Measurements from ENCODE around the gene IPO13.

The IPO13 gene

DNA sequence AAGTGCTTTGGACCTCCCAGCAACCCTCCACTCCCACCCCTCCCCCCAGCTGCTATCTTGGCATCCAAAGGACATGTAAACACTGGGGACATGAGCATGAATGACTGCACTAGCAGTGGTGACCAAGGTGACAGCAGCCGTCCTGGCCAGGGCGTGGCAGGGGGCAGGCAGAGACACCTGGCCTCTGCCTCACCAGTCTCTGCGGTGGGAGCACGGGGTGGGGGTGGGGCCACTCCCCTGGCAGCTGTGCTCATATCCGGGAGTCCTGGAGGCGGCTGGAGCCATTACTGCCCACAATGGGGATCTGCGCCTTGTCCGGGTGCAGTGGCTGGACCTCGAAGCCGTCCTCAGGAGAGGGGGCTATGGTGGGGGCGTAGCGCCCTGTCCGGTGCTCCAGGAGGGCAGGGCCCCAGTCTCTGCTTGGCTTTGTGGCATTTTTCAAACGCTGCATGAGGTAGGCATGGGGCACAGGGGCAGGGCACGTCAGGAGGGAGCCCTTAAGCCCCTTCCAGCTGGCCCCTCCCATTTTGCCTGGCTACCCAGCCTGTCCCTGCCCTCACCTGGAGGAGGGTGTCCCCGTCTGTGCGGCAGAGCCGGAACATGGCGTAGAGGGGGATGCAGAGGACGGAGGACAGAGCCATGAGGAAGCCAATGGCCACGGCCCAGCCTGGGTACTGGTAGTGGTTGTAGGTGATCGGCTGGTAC lies 50.7 kb downstream of the IPO13 start:
- H3K36me3 ChIP-seq (replicated peaks; ENCODE audit: insufficient read depth, low read length): no peaks in the 10 kb centered on the region
- H3K27ac ChIP-seq (ENCODE audit: low read length): no peak overlapping the region
- no peaks in the 10 kb centered on the region for H3K9me2 ChIP-seq (replicated peaks; ENCODE audit: insufficient read depth, low read length)
- H3K4me2 ChIP-seq (ENCODE audit: low read depth, low read length): no peak overlapping the region
- no peaks in the 10 kb centered on the region for H3K27me3 ChIP-seq (replicated peaks; ENCODE audit: insufficient read depth, low read length)
- peaks cover 6% of the 10 kb centered on the region for H3F3A ChIP-seq (ENCODE audit: insufficient read depth, low read length)
- DNase-seq: no peak
- H3K4me3 ChIP-seq (ENCODE audit: low read length): no peak overlapping the region
- H4K20me1 ChIP-seq (ENCODE audit: insufficient read depth, low read length): no peaks in the 10 kb centered on the region
- no peak overlapping the region for H2AFZ ChIP-seq (ENCODE audit: low read length)
- TF ChIP-seq EZH2 (optimal IDR thresholded peaks at IDR 0.05; ENCODE audit: low read depth, low read length): no peak
- H3K9me3 ChIP-seq (replicated peaks; ENCODE audit: insufficient read depth, low read length): no peaks in the 10 kb centered on the region
- peaks cover 4% of the 10 kb centered on the region for H3K4me1 ChIP-seq (ENCODE audit: low read length)
- no peaks in the 10 kb centered on the region for H3K79me2 ChIP-seq (ENCODE audit: low read length)
- H3K9ac ChIP-seq (ENCODE audit: low read length): no peak overlapping the region

DNA sequence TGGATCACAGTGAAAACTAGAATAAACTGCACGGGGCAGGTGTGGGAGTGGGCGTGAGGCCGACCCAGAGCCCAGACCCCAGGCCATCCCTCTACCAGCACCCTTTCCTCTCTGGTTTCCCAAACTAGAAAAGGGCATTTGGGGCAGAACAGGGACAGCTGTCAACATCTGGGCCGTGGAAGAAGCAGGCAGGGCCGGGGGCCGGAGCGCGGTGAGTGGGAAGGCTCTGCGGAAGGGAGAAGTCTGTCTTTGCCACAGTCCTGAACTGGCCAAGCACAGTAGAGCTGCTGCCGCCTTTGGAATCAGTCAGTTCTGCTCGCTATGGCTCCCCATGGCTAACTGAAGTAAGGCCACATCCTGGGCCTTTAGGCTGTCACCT lies 51.2 kb downstream of the IPO13 start:
- peaks cover under 1% of the 10 kb centered on the region; the same call in 1 of the 2 replicates for H3F3A ChIP-seq (ENCODE audit: insufficient read depth, low read length)
- H3K4me2 ChIP-seq (ENCODE audit: low read depth, low read length): no peak overlapping the region
- no peak overlapping the region for H3K4me3 ChIP-seq (ENCODE audit: low read length)
- no peak overlapping the region for H2AFZ ChIP-seq (ENCODE audit: low read length)
- H4K20me1 ChIP-seq (ENCODE audit: insufficient read depth, low read length): no peaks in the 10 kb centered on the region
- H3K36me3 ChIP-seq (replicated peaks; ENCODE audit: insufficient read depth, low read length): no peaks in the 10 kb centered on the region
- H3K27me3 ChIP-seq (replicated peaks; ENCODE audit: insufficient read depth, low read length): no peaks in the 10 kb centered on the region
- no peaks in the 10 kb centered on the region for H3K9me2 ChIP-seq (replicated peaks; ENCODE audit: insufficient read depth, low read length)
- no peak for TF ChIP-seq EZH2 (optimal IDR thresholded peaks at IDR 0.05; ENCODE audit: low read depth, low read length)
- no peak for TF ChIP-seq EZH2phosphoT487 (IDR thresholded peaks at IDR 0.05; ENCODE audit: low read length)
- TF ChIP-seq, protein P1, sequence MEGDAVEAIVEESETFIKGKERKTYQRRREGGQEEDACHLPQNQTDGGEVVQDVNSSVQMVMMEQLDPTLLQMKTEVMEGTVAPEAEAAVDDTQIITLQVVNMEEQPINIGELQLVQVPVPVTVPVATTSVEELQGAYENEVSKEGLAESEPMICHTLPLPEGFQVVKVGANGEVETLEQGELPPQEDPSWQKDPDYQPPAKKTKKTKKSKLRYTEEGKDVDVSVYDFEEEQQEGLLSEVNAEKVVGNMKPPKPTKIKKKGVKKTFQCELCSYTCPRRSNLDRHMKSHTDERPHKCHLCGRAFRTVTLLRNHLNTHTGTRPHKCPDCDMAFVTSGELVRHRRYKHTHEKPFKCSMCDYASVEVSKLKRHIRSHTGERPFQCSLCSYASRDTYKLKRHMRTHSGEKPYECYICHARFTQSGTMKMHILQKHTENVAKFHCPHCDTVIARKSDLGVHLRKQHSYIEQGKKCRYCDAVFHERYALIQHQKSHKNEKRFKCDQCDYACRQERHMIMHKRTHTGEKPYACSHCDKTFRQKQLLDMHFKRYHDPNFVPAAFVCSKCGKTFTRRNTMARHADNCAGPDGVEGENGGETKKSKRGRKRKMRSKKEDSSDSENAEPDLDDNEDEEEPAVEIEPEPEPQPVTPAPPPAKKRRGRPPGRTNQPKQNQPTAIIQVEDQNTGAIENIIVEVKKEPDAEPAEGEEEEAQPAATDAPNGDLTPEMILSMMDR (IDR thresholded peaks at IDR 0.05; ENCODE audit: low read length): no peak
- H3K4me1 ChIP-seq (ENCODE audit: low read length): no peaks in the 10 kb centered on the region
- H3K27ac ChIP-seq (ENCODE audit: low read length): no peak overlapping the region
- no peak for DNase-seq
- H3K9me3 ChIP-seq (replicated peaks; ENCODE audit: insufficient read depth, low read length): no peaks in the 10 kb centered on the region
- H3K9ac ChIP-seq (ENCODE audit: low read length): no peak overlapping the region
- no peaks in the 10 kb centered on the region for H3K79me2 ChIP-seq (ENCODE audit: low read length)

DNA sequence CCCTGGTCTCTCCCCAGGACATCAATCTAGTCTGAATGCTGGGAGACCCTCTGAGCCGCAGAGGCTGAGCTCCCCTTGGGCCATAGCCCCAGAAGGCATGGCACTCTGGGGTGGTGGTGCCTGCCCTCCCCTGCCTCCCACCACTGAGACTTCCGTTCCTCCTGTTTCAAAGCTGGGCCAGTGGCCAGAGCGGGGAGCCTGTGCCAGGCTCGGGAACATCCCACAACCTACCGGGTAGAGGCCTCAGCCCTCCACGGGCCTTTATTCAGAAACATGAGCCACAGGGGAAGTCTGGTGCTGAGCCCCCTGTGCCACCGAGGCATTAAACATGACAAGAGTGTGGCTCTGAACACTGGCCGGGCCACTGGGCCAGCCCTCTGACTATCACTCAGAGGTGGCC lies 52.7 kb downstream of the IPO13 start:
- Histone ChIP-seq H3K4me3 (ENCODE audit: low read length) (no peak overlapping the region), H3K79me2 (ENCODE audit: low read length) (no peaks in the 10 kb centered on the region), H3F3A (ENCODE audit: insufficient read depth, low read length) (no peaks in the 10 kb centered on the region), H3K4me1 (ENCODE audit: low read length) (no peaks in the 10 kb centered on the region), H4K20me1 (ENCODE audit: insufficient read depth, low read length) (no peaks in the 10 kb centered on the region), H3K9me3 (replicated peaks; ENCODE audit: insufficient read depth, low read length) (no peaks in the 10 kb centered on the region), H3K9me2 (replicated peaks; ENCODE audit: insufficient read depth, low read length) (no peaks in the 10 kb centered on the region), H3K27me3 (replicated peaks; ENCODE audit: insufficient read depth, low read length) (no peaks in the 10 kb centered on the region), H2AFZ (ENCODE audit: low read length) (no peak overlapping the region), H3K36me3 (replicated peaks; ENCODE audit: insufficient read depth, low read length) (no peaks in the 10 kb centered on the region), H3K4me2 (ENCODE audit: low read depth, low read length) (no peak overlapping the region), H3K9ac (ENCODE audit: low read length) (no peak overlapping the region), H3K27ac (ENCODE audit: low read length) (no peak overlapping the region)
- TF ChIP-seq, protein P1 (IDR thresholded peaks at IDR 0.05; ENCODE audit: low read length): no peak
- TF ChIP-seq EZH2 (optimal IDR thresholded peaks at IDR 0.05; ENCODE audit: low read depth, low read length) (no peak), EZH2phosphoT487 (IDR thresholded peaks at IDR 0.05; ENCODE audit: low read length) (no peak)
- DNase-seq: no peak

DNA sequence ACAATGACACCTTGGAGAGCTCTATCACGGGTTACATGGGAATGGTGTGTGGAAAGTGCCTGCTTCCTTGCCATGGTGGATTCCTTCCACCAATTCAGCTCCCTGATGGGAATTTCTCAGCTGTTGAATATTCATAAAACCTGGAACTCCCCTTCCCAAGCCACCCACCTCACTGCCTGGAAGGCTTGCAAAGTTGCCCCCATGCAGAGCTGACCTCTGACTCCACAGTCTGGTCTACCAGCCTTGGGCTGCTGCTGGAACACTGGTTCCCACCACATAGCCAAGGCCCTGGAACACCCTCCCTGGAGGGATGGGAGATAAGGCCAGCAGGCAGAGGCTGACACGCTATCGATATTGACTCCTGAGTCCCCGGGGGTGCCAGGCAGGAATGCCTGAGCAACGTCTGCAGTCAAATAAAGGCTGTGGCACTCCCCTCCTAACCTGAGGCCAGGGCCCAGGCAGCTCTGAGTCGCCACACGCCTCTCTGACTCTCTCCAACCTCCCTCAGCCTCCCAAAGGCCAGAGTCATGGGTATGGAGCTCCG lies 53.4 kb downstream of the IPO13 start:
- Histone ChIP-seq H3K4me1 (ENCODE audit: low read length) (no peaks in the 10 kb centered on the region), H3K27ac (ENCODE audit: low read length) (no peak overlapping the region), H3K4me2 (ENCODE audit: low read depth, low read length) (no peak overlapping the region), H3K9ac (ENCODE audit: low read length) (no peak overlapping the region), H3K9me2 (replicated peaks; ENCODE audit: insufficient read depth, low read length) (no peaks in the 10 kb centered on the region), H3K9me3 (replicated peaks; ENCODE audit: insufficient read depth, low read length) (no peaks in the 10 kb centered on the region), H3K4me3 (ENCODE audit: low read length) (no peak overlapping the region), H3K79me2 (ENCODE audit: low read length) (no peaks in the 10 kb centered on the region), H3K27me3 (replicated peaks; ENCODE audit: insufficient read depth, low read length) (no peaks in the 10 kb centered on the region), H2AFZ (ENCODE audit: low read length) (no peak overlapping the region), H4K20me1 (ENCODE audit: insufficient read depth, low read length) (no peaks in the 10 kb centered on the region), H3F3A (ENCODE audit: insufficient read depth, low read length) (no peaks in the 10 kb centered on the region), H3K36me3 (replicated peaks; ENCODE audit: insufficient read depth, low read length) (no peaks in the 10 kb centered on the region)
- DNase-seq: no peak
- TF ChIP-seq EZH2 (optimal IDR thresholded peaks at IDR 0.05; ENCODE audit: low read depth, low read length): no peak
- TF ChIP-seq EZH2phosphoT487 (IDR thresholded peaks at IDR 0.05; ENCODE audit: low read length): no peak
- TF ChIP-seq, protein P1 (IDR thresholded peaks at IDR 0.05; ENCODE audit: low read length): no peak

Data from MM.1S (cell line).